HCT116 (cell line): ENCODE measurements around the gene AVL9.

Experiments used
- CBX3 ChIP-seq: IDR thresholded peaks from 2 replicates; pipeline ENCODE4 v1.6.1; 2012; ENCODE audit warnings: low read depth
- JUND ChIP-seq: IDR thresholded peaks from 2 replicates; pipeline ENCODE4 v1.6.1; 2012
- POLR2A ChIP-seq: IDR thresholded peaks from 2 replicates; pipeline ENCODE4 v1.7.0; 2011; ENCODE audit warnings: borderline replicate concordance; ENCODE audit not compliant: insufficient read depth, insufficient read length; ENCODE audit errors: extremely low read depth
- YY1 ChIP-seq: IDR thresholded peaks from 2 replicates; pipeline ENCODE4 v1.6.1; 2011; ENCODE audit warnings: low read length, low read depth, moderate library complexity, mild to moderate bottlenecking; ENCODE audit not compliant: insufficient replicate concordance; ENCODE audit errors: extremely low read depth
- TF ChIP-seq, protein P1 (sequence below), 3 experiments: fragments of 200-600 bp in 1 of 3; sonication (generic) in 1 of 3; IDR thresholded peaks in 2 of 3; conservative IDR thresholded peaks in 1 of 3; 2 replicates each; pipeline ENCODE4 v1.5.1; 2012 to 2017; ENCODE audit warnings: low read depth in 2 of 3, low read length in 2 of 3, antibody characterized with exemption in 1 of 3, borderline replicate concordance in 1 of 3, control low read depth in 1 of 3, mild to moderate bottlenecking in 1 of 3, mixed read lengths in 1 of 3, mixed run types in 1 of 3, moderate library complexity in 1 of 3; ENCODE audit not compliant: insufficient read depth in 1 of 3

DNA sequence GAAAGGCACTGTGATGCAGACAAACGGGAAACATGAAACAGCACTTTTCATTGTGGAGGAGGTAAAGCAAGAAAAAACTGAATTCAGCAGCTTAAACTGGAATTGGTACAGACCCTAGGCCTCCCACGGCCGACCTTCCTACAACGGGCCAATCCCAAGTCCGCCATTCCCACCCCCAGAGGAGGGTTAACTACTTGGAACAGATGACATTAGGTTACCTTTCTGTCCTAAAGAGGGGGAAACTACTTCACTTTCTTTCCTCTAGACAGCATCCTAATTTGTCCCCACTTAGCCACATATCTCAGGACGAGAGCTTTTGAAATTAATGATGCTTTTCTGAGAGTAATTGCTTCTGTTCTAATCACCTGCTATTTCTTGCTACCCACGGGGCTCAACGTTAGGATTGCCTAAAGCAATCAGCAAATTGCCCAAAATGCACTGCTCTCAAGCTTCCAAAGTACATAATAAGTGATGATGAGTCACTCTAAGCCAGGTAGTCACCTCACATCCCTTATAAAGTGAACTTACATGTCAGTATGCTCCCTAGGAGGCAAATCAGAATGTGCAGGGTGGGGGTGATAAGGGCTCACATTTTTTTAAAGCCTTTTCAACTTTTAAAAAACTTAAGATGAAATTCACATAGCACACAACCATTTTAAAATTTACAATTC lies 41.8 kb upstream of the AVL9 start:
- no peak for TF ChIP-seq POLR2A
- TF ChIP-seq JUND = no peak
- TF ChIP-seq, protein P1, sequence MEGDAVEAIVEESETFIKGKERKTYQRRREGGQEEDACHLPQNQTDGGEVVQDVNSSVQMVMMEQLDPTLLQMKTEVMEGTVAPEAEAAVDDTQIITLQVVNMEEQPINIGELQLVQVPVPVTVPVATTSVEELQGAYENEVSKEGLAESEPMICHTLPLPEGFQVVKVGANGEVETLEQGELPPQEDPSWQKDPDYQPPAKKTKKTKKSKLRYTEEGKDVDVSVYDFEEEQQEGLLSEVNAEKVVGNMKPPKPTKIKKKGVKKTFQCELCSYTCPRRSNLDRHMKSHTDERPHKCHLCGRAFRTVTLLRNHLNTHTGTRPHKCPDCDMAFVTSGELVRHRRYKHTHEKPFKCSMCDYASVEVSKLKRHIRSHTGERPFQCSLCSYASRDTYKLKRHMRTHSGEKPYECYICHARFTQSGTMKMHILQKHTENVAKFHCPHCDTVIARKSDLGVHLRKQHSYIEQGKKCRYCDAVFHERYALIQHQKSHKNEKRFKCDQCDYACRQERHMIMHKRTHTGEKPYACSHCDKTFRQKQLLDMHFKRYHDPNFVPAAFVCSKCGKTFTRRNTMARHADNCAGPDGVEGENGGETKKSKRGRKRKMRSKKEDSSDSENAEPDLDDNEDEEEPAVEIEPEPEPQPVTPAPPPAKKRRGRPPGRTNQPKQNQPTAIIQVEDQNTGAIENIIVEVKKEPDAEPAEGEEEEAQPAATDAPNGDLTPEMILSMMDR (IDR thresholded peaks at IDR 0.05 in 2 of 3, conservative IDR thresholded peaks at IDR 0.05 in 1 of 3; ENCODE audit: borderline replicate concordance in 1 of 3, insufficient read depth in 1 of 3, low read depth in 2 of 3, low read length in 2 of 3) = no peak
- no peak for TF ChIP-seq CBX3
- TF ChIP-seq YY1 = no peak
